Karpas-422 (cell line): ENCODE measurements around the gene BCOR. TPM values are rescaled to one million over a fixed set of nuclear protein-coding genes. Genes with fewer than 3 reads are reported as not detected.

Experiments
- DNase-seq: peaks from one replicate; pipeline ENCODE4 v3.0.0-alpha.2; 2015
- H2AFZ ChIP-seq: fragments of 200-600 bp; sonication (generic); 2 replicates; pipeline ENCODE4 v1.6.1; 2014; ENCODE audit warnings: antibody characterized with exemption, low read length, mixed read lengths
- H3K27ac ChIP-seq: fragments of 200-600 bp; sonication (generic); 2 replicates; pipeline ENCODE4 v1.5.1; 2014; ENCODE audit warnings: mild to moderate bottlenecking, low read length, moderate library complexity
- H3K27me3 ChIP-seq: fragments of 200-600 bp; sonication (generic); 2 replicates; pipeline ENCODE4 v1.6.1; 2014; ENCODE audit warnings: low read length, mixed read lengths
- H3K36me3 ChIP-seq: fragments of 200-600 bp; sonication (generic); 2 replicates; pipeline ENCODE4 v1.6.1; 2014; ENCODE audit warnings: low read length, mixed read lengths; ENCODE audit not compliant: insufficient read depth
- H3K4me1 ChIP-seq: fragments of 200-600 bp; sonication (generic); 2 replicates; pipeline ENCODE4 v1.6.1; 2014; ENCODE audit warnings: mild to moderate bottlenecking, low read length, mixed read lengths
- H3K4me2 ChIP-seq: fragments of 200-600 bp; sonication (generic); 2 replicates; pipeline ENCODE4 v1.6.1; 2014; ENCODE audit warnings: low read length, low read depth, mild to moderate bottlenecking; ENCODE audit not compliant: poor library complexity, severe bottlenecking
- H3K4me3 ChIP-seq: fragments of 200-600 bp; sonication (generic); 2 replicates; pipeline ENCODE4 v1.5.1; 2014; ENCODE audit warnings: mild to moderate bottlenecking, antibody characterized with exemption, low read length, mixed read lengths
- H3K79me2 ChIP-seq: fragments of 200-600 bp; sonication (generic); 2 replicates; pipeline ENCODE4 v1.6.1; 2014; ENCODE audit warnings: mild to moderate bottlenecking, low read length, mixed read lengths
- H3K9ac ChIP-seq: fragments of 200-600 bp; sonication (generic); 2 replicates; pipeline ENCODE4 v1.6.0; 2014; ENCODE audit warnings: low read length
- H3K9me2 ChIP-seq: fragments of 200-600 bp; sonication (generic), shearing (Covaris generic); replicated peaks from 2 replicates; pipeline ENCODE4 v1.6.0; 2014; ENCODE audit warnings: mild to moderate bottlenecking, low read length, moderate library complexity; ENCODE audit not compliant: insufficient read depth
- H3K9me3 ChIP-seq: fragments of 300-700, 200-600 bp; sonication (generic); 2 replicates; pipeline ENCODE4 v1.6.1; 2014; ENCODE audit warnings: low read length, mixed read lengths
- H4K20me1 ChIP-seq: fragments of 200-600 bp; sonication (generic); 2 replicates; pipeline ENCODE4 v1.6.1; 2014; ENCODE audit warnings: mild to moderate bottlenecking, antibody characterized with exemption, low read length, low read depth; ENCODE audit not compliant: insufficient read depth
- total RNA-seq: library from RNA; depleted of rRNA; stranded (reverse); fragments of >200 nt; shearing (Covaris generic); gene quantifications from 2 replicates; pipeline ENCODE4 v1.2.3, GENCODE V29; 2014; ENCODE audit warnings: low replicate concordance

The BCOR gene
- total RNA-seq, 1 experiment from 2014 or later: 49.9 TPM

DNA sequence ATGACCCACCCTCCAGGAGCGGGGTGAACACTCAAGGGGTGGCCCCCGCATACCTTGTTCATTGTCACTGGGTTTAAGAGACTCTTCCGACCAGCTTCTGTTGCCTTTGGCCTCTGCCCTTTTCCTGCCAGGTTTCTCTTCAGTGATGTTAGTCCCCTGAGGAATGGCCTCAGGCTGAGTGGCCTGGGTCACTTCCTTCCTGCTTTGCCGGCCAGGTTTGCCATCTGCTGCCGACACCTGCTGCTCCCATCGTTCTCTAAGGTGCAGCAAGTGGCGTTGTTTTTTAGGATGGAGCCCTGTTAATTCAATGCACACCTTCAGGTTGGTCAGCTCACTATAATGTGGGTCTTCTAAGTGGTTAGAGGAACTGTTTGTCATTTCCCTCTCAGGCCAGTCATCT is 34.2 kb downstream of the BCOR start:
- Histone ChIP-seq H2AFZ (no peak overlapping the region), H3K79me2 (no peaks in the 10 kb centered on the region), H3K27me3 (no peaks in the 10 kb centered on the region), H3K9me2 (no peaks in the 10 kb centered on the region), H4K20me1 (0 out of 2 replicates have a peak, but pooled peaks cover 12% of the 10 kb centered on the region), H3K4me3 (no peak overlapping the region), H3K27ac (no peak overlapping the region), H3K4me2 (no peak overlapping the region), H3K9ac (no peak overlapping the region), H3K9me3 (no peaks in the 10 kb centered on the region), H3K36me3 (no peaks in the 10 kb centered on the region), H3K4me1 (no peaks in the 10 kb centered on the region)
- no peak for DNase-seq

DNA sequence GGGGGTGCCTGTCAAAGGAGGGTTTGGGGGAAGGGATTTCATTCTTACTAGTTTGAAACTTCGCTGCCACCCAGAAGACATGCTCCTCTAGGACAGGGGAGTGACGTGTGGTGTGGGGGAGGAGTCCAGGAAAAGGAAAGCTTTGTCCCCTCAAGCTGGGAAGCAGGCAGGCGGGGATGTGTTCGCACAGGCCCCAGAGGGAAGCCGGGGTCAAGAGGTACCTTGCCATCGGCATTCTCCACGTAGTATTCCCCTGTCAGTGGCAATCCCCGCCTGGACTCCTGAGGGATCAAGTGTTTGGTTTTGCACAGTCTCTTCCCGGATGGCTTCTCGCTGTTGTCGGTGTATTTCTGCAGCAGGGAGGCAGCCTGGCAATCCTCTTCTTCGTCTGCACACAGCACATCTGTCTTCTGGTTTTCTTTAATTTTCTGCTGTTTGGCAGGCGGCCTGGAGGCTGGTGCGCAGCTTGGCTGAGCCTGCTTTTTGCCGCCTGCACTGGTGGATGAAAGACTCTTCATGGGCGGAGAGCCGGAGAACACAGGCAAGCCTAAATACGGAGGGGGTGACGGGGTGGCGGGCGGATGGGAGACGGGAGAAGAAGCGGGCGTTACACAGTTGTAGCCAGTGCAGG is 35.1 kb downstream of the BCOR start:
- H3K9me2 ChIP-seq: no peaks in the 10 kb centered on the region
- H4K20me1 ChIP-seq: peaks cover 15% of the 10 kb centered on the region; the same call in 1 of the 2 replicates

DNA sequence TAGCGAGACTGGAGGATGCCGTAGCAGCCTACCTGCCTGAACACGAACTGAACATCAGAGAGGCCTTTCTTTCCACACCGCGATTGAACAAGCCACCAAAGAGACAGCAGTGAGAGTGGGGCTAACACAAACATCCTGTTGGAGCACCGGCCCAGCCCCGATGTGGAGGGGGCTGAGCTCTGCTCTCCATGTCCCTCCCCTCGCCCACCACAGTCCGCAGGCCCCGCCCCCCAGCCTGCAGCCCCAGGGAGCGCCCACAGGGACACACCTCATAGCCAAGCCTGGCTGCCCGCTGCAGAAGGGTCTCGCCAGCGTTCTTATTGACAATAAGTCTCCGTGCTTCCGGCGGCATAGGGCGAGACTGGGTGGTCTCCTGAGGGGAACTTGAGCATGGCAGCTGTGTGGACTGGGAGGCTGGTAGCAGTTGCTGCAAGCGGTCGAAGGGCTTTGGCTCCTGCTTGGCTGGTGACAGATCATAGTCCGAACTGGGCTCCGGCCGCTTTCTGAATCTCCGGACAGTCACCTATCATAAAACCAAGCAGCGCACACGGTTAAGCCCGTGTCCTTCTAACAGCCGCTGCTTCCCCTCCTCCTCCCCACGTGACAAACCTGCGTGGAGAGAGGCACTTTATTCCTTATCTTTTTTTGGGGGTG is 35.8 kb downstream of the BCOR start:
- no peak overlapping the region for H3K4me2 ChIP-seq
- DNase-seq: no peak
- H2AFZ ChIP-seq: no peak overlapping the region
- H3K4me3 ChIP-seq: no peak overlapping the region
- no peaks in the 10 kb centered on the region for H3K79me2 ChIP-seq
- no peaks in the 10 kb centered on the region for H3K27me3 ChIP-seq
- no peaks in the 10 kb centered on the region for H3K9me3 ChIP-seq
- H3K9ac ChIP-seq: no peak overlapping the region
- H3K9me2 ChIP-seq: no peaks in the 10 kb centered on the region
- H3K4me1 ChIP-seq: no peaks in the 10 kb centered on the region
- no peak overlapping the region for H3K27ac ChIP-seq
- peaks cover 14% of the 10 kb centered on the region; the same call in 1 of the 2 replicates for H4K20me1 ChIP-seq
- 0 out of 2 replicates have a peak, but pooled peaks cover 7% of the 10 kb centered on the region for H3K36me3 ChIP-seq

More for the DNA sequence above, 35.1 kb downstream of the BCOR start:
- Histone ChIP-seq H3K27ac (no peak overlapping the region), H3K4me2 (no peak overlapping the region), H3K79me2 (no peaks in the 10 kb centered on the region), H3K4me1 (no peaks in the 10 kb centered on the region), H3K9ac (no peak overlapping the region), H3K36me3 (0 out of 2 replicates have a peak, but pooled peaks cover 2% of the 10 kb centered on the region), H2AFZ (no peak overlapping the region), H3K27me3 (no peaks in the 10 kb centered on the region), H3K4me3 (no peak overlapping the region), H3K9me3 (no peaks in the 10 kb centered on the region)
- no peak for DNase-seq

DNA sequence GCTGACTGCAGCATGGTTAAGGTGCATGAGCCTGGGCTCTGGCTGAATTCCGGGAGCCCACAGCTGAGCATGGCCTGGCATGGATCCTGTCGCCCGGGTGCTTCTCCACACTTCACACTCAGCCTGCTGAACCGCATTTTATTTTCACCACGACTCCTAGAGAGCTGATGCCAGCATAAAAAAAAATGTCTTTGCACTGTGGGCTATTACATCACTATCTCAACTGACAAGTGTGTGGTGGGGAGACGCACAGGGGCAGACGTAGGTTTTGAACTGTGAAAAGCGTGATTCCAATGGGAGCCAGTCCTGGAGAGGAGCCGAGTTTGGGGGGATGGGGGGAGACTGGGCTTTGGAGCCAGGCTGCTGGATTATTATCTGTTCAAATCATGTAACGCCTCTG is 36.8 kb downstream of the BCOR start:
- 0 out of 2 replicates have a peak, but pooled peaks cover 7% of the 10 kb centered on the region for H3K36me3 ChIP-seq
- no peaks in the 10 kb centered on the region for H3K9me2 ChIP-seq
- no peak overlapping the region for H3K4me3 ChIP-seq
- H3K27ac ChIP-seq: no peak overlapping the region
- H2AFZ ChIP-seq: no peak overlapping the region
- H3K27me3 ChIP-seq: no peaks in the 10 kb centered on the region
- H4K20me1 ChIP-seq: peaks cover 9% of the 10 kb centered on the region; the same call in 1 of the 2 replicates
- no peaks in the 10 kb centered on the region for H3K4me1 ChIP-seq
- DNase-seq: no peak
- no peaks in the 10 kb centered on the region for H3K9me3 ChIP-seq
- no peaks in the 10 kb centered on the region for H3K79me2 ChIP-seq
- no peak overlapping the region for H3K4me2 ChIP-seq
- H3K9ac ChIP-seq: no peak overlapping the region

DNA sequence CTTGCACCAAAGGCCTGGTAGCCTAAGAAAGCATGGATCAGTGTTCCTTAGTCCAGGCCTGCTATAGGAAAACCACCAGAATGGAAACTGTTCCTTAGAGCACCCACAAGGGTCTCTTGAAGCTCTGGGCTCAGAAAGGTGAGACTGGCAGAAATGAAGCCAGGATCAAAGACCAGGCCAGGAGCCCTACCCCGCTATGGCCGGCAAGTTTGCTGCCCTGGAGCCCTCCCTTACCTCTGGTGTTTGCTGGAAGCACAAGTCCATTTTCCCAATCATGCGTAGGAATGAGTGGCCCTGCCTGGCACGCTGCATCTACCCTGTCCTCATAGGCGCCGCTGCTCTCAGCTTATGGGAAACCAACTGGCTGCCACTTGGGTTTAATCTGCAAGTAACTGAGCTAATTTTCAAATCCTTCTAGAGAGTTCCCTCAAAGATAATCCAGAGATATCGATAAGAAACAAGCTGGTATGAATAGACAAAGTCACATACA is 37.4 kb downstream of the BCOR start:
- no peak overlapping the region for H3K4me3 ChIP-seq
- no peak overlapping the region for H3K4me2 ChIP-seq
- no peak overlapping the region for H2AFZ ChIP-seq
- no peak overlapping the region for H3K9ac ChIP-seq
- H3K79me2 ChIP-seq: no peaks in the 10 kb centered on the region
- DNase-seq: no peak
- H3K27ac ChIP-seq: no peak overlapping the region
- H3K9me3 ChIP-seq: no peaks in the 10 kb centered on the region
- H3K9me2 ChIP-seq: no peaks in the 10 kb centered on the region
- H3K36me3 ChIP-seq: peaks cover 9% of the 10 kb centered on the region; the same call in 1 of the 2 replicates
- H3K27me3 ChIP-seq: no peaks in the 10 kb centered on the region
- peaks cover 9% of the 10 kb centered on the region; the same call in 1 of the 2 replicates for H4K20me1 ChIP-seq
- no peaks in the 10 kb centered on the region for H3K4me1 ChIP-seq

DNA sequence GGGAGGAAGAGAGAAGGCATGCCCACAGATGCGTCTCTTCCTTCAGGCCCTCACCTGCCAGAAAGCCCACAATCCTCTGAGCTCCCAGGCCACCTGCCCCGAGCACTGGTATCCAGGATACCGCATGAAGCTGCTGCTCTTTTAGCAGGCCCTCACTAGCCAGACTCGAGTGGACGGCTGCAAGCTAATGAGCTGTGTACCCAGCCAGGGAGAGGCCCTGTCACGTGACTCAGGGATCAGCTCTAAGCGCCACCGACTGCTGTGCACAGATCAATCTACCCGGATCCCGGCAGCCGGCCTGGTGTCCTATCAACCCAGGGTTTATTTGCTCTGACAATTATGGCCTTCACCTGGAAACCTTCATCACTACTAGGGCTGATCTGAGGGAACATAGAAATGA is 39.0 kb downstream of the BCOR start:
- Histone ChIP-seq H4K20me1 (peaks cover 3% of the 10 kb centered on the region; the same call in 1 of the 2 replicates), H3K79me2 (no peaks in the 10 kb centered on the region), H3K27ac (no peak overlapping the region), H3K9me3 (no peaks in the 10 kb centered on the region), H3K4me1 (no peaks in the 10 kb centered on the region), H2AFZ (no peak overlapping the region), H3K4me3 (no peak overlapping the region), H3K27me3 (no peaks in the 10 kb centered on the region), H3K9me2 (no peaks in the 10 kb centered on the region), H3K4me2 (no peak overlapping the region), H3K9ac (no peak overlapping the region), H3K36me3 (peaks cover 24% of the 10 kb centered on the region)
- DNase-seq: no peak

DNA sequence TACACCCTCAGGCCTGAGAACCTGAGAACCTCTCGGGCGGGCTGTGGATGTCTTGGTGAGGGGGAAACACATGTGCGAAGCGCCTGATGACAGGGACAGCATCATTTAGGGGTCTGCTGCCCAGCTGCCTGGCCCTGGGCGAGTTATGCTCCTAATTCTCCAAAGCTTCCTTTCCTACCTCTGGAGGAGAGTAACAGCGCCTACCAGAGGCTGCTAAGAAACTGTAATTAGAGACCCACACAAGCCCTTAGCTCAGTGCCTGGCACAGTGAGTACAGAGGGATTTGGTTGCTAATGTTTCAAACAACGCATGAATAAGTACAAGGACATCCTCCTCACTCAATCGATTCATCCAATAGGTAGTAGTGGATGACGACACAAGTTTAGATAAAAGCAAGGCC is 40.4 kb downstream of the BCOR start:
- Histone ChIP-seq H3K4me2 (no peak overlapping the region), H3K79me2 (no peaks in the 10 kb centered on the region), H3K9ac (no peak overlapping the region), H3K36me3 (peaks cover 35% of the 10 kb centered on the region), H4K20me1 (peaks cover 3% of the 10 kb centered on the region; the same call in 1 of the 2 replicates), H2AFZ (no peak overlapping the region), H3K9me2 (no peaks in the 10 kb centered on the region), H3K27ac (no peak overlapping the region), H3K4me3 (no peak overlapping the region), H3K9me3 (peaks cover 5% of the 10 kb centered on the region; the same call in 1 of the 2 replicates), H3K27me3 (no peaks in the 10 kb centered on the region), H3K4me1 (no peaks in the 10 kb centered on the region)
- no peak for DNase-seq

DNA sequence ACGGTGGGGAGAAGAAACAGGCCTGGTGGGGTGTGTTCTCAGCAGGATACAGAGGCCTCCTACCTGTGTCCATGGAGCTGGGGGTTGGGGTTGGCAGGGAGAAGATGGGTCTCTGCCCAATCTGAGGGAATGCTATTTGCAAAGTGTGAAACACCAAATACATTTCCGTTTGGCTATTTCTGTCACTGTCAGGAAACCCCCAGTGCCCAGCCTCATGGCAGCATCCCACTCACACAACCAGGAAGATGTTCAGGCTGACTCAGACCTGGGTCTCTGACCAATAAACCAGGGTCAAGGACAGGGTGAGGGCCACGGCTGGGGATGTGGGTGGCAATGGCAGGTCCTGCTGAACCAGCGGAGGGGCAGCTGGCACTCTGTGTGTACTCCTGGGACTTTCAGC is 41.3 kb downstream of the BCOR start:
- Histone ChIP-seq H3K9me2 (no peaks in the 10 kb centered on the region), H3K79me2 (no peaks in the 10 kb centered on the region), H4K20me1 (peaks cover 3% of the 10 kb centered on the region; the same call in 1 of the 2 replicates), H3K36me3 (peaks cover 43% of the 10 kb centered on the region), H3K4me2 (no peak overlapping the region), H3K9ac (no peak overlapping the region), H3K9me3 (peaks cover 10% of the 10 kb centered on the region; the same call in 1 of the 2 replicates), H3K27ac (no peak overlapping the region), H3K4me1 (no peaks in the 10 kb centered on the region), H2AFZ (no peak overlapping the region), H3K4me3 (no peak overlapping the region), H3K27me3 (no peaks in the 10 kb centered on the region)
- DNase-seq: no peak
